Progenitor cell of endocrine pancreas (in vitro differentiated cells): ENCODE results near the gene MRGPRG. TPM values are rescaled to one million over a fixed set of nuclear protein-coding genes. Genes with fewer than 3 reads are reported as not detected.

ENCODE experiments used
- DNase-seq: peaks from one replicate; pipeline ENCODE4 v3.0.0; 2021; ENCODE audit warnings: low spot score; ENCODE audit not compliant: unreplicated experiment
- H3K27ac Mint-ChIP-seq: 2 replicates; pipeline ENCODE4 v1.8.0; 2021; ENCODE audit warnings: mild to moderate bottlenecking, moderate library complexity, mixed read lengths
- H3K27me3 Mint-ChIP-seq: 2 replicates; pipeline ENCODE4 v1.8.0; 2021; ENCODE audit warnings: mixed read lengths
- H3K36me3 Mint-ChIP-seq: 2 replicates; pipeline ENCODE4 v1.8.0; 2022; ENCODE audit warnings: mixed read lengths; ENCODE audit not compliant: insufficient read depth
- H3K4me1 Mint-ChIP-seq: 2 replicates; pipeline ENCODE4 v1.8.0; 2021; ENCODE audit warnings: low read depth, mixed read lengths
- H3K4me3 Mint-ChIP-seq: 2 replicates; pipeline ENCODE4 v1.8.0; 2021; ENCODE audit warnings: low read depth, mild to moderate bottlenecking, moderate library complexity, mixed read lengths
- H3K9me3 Mint-ChIP-seq: 2 replicates; pipeline ENCODE4 v1.8.0; 2021; ENCODE audit warnings: low read depth, mixed read lengths
- total RNA-seq: library from RNA; stranded (reverse); gene quantifications from 2 replicates; pipeline ENCODE4 v1.2.1, GENCODE V29; 2021
- TF ChIP-seq, protein P1 (sequence below): fragments of 200-600 bp; sonication (generic); IDR thresholded peaks from one replicate; pipeline ENCODE4 v1.5.0; 2021; ENCODE audit warnings: antibody characterized with exemption, mild to moderate bottlenecking; ENCODE audit not compliant: unreplicated experiment

Gene MRGPRG
- total RNA-seq, 1 donor from 2014 or later = not detected

- no peaks in the 10 kb centered on the region for H3K4me1 Mint-ChIP-seq
- no peaks in the 10 kb centered on the region for H3K9me3 Mint-ChIP-seq
- TF ChIP-seq, protein P1, sequence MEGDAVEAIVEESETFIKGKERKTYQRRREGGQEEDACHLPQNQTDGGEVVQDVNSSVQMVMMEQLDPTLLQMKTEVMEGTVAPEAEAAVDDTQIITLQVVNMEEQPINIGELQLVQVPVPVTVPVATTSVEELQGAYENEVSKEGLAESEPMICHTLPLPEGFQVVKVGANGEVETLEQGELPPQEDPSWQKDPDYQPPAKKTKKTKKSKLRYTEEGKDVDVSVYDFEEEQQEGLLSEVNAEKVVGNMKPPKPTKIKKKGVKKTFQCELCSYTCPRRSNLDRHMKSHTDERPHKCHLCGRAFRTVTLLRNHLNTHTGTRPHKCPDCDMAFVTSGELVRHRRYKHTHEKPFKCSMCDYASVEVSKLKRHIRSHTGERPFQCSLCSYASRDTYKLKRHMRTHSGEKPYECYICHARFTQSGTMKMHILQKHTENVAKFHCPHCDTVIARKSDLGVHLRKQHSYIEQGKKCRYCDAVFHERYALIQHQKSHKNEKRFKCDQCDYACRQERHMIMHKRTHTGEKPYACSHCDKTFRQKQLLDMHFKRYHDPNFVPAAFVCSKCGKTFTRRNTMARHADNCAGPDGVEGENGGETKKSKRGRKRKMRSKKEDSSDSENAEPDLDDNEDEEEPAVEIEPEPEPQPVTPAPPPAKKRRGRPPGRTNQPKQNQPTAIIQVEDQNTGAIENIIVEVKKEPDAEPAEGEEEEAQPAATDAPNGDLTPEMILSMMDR = no peak
- no peak overlapping the region for H3K4me3 Mint-ChIP-seq
- H3K36me3 Mint-ChIP-seq = no peaks in the 10 kb centered on the region
- H3K27me3 Mint-ChIP-seq = peaks cover 58% of the 10 kb centered on the region
- DNase-seq = no peak
- H3K27ac Mint-ChIP-seq = no peak overlapping the region
These were observed 21.4 kb downstream of the MRGPRG start for GRCh38 chr11:3197044-3197695.

GRCh38 chr11:3196161-3197043 is 22.2 kb downstream of the MRGPRG start:
- Mint-ChIP-seq H3K27me3 (peaks cover 56% of the 10 kb centered on the region), H3K36me3 (no peaks in the 10 kb centered on the region), H3K9me3 (no peaks in the 10 kb centered on the region), H3K27ac (no peak overlapping the region), H3K4me1 (no peaks in the 10 kb centered on the region), H3K4me3 (no peak overlapping the region)
- DNase-seq = no peak
- TF ChIP-seq, protein P1 = no peak

DNA sequence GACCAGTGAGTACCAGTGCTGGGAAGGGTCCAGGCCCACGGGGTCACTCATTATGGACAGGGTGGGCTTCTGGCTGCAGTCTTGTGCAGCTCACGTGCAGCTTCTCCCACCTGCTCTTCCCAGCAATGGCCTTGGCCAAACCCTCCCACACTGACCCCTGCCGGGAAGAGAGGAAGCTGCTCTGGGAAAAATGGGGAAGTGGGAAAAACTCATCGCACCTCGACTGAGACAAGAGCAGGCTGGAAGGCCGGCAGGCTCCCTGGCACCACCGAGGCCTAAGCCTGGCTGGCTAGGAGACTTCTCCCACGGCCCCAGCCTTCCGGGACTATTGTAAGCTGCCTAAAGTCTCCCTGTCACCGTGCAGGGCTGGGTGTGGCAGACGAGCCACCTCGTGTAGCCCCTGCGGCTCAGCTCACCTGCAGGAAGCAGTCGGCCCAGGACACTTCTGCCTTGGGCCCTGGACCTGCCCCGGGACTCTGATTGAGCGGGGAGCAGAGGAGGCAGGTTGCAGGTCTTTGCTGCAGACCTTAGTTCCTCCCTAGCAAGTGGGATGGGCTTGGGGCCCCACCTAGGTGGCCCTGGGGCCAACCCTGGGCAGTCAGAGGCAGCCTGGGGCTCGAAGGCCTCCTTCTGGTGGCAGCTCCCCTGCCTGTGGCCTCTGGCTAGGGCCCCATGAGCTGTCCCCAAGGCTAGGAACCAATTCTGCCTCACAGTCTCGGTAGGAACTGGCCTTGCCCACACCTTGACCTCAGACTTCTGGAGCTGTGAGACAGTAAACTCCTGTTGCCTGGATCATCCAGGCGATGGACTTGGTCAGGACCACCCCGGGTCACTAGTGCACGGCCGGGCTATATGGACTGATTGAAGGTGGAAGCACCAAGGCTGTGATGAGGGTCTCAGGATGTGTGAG is 23.1 kb downstream of the MRGPRG start:
- H3K4me3 Mint-ChIP-seq = no peak overlapping the region
- H3K27me3 Mint-ChIP-seq = peaks cover 53% of the 10 kb centered on the region
- TF ChIP-seq, protein P1 = peak; percentile 34
- H3K36me3 Mint-ChIP-seq = no peaks in the 10 kb centered on the region
- no peaks in the 10 kb centered on the region for H3K9me3 Mint-ChIP-seq
- DNase-seq = no peak
- no peak overlapping the region for H3K27ac Mint-ChIP-seq
- H3K4me1 Mint-ChIP-seq = no peaks in the 10 kb centered on the region

- DNase-seq = no peak
- Mint-ChIP-seq H3K27ac (no peak overlapping the region), H3K4me3 (no peak overlapping the region), H3K27me3 (peaks cover 58% of the 10 kb centered on the region), H3K36me3 (no peaks in the 10 kb centered on the region), H3K4me1 (no peaks in the 10 kb centered on the region), H3K9me3 (no peaks in the 10 kb centered on the region)
- TF ChIP-seq, protein P1 = no peak
These were observed 24.4 kb downstream of the MRGPRG start for GRCh38 chr11:3194016-3194816.
